ENCODE results near the gene KRT71. TPM values are rescaled to one million over a fixed set of nuclear protein-coding genes. Genes with fewer than 3 reads are reported as not detected.

KRT71 gene
- total RNA-seq, 2 donors from 2014 or later, result not detected

DNA sequence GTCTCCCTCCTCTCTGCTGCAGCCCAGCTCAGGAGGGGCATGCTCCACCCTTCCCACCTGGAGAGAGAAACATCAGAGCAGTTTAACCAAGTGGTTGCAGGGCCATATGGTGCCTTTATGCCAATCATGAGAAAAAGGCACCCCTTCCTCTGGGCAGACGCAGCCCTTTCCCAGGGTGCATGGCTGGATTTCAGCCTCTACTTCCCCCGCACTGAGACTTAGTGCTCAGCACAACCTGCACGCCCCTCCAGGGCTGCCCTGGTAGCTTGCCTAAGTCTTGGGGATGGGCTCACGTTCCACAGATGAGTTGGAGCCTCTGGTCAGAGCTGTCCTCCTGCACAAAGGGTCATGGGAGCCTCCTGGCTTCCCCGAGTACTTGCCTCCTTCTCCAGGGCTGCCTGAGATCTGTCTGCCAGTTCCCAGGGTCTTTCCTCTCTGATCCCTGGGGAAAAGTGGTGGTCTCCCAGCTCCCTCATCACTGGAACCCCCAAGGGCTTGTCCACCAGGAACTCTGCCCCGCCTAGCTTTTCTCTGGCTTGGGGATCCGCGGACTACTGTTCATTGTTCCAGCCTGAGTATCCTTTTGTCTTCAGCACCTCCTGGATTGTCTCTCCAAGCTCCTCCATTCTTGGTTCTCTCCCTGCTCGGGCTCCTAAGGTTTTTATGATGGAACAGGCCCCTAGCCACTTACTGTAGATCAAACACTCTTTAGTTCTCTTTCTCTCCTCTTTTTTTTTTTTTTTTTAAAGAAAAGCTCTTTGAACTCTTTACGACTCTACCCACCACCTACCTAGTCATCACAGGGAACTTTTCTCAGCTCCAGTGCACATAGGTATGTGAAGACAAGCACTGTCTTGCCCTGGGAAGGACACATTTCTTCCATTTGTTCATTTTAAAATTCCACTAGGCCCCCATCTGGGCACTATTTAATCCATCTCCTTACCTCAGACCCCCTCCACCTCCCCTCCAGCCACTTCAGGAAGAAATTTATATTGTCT is 26.8 kb upstream of the KRT71 start:
- Histone ChIP-seq H3K9me3 (ENCODE audit: control insufficient read depth, low read length) (no peaks in the 10 kb centered on the region), H3K27me3 (ENCODE audit: control insufficient read depth, insufficient read depth, low read length, poor library complexity, severe bottlenecking) (no peaks in the 10 kb centered on the region), H3K27ac (ENCODE audit: low read depth, low read length) (no peak overlapping the region), H3K9ac (ENCODE audit: extremely low read depth, low read length, poor library complexity, severe bottlenecking) (no peak overlapping the region), H3K4me3 (ENCODE audit: low read length) (no peak overlapping the region), H3K36me3 (ENCODE audit: control insufficient read depth, insufficient read depth, low read length) (no peaks in the 10 kb centered on the region), H3K4me1 (ENCODE audit: control insufficient read depth, insufficient read depth, low read length) (no peaks in the 10 kb centered on the region)
- 88 to 90% methylated on average over 9 to 10 of the region's 10 CpGs for WGBS, 2 experiments (ENCODE audit: insufficient coverage in 1 of 2, insufficient read length in 1 of 2)
- peaks cover 4% of the 10 kb centered on the region for H3K4me1 Mint-ChIP-seq
- no peak for DNase-seq
- no peaks in the 10 kb centered on the region for H3K36me3 Mint-ChIP-seq (ENCODE audit: low read depth)
- H3K27me3 Mint-ChIP-seq (ENCODE audit: insufficient read depth), result peaks cover 8% of the 10 kb centered on the region
- no peak overlapping the region for H3K4me3 Mint-ChIP-seq
- H3K27ac Mint-ChIP-seq, result no peak overlapping the region
- TF ChIP-seq, protein P1, sequence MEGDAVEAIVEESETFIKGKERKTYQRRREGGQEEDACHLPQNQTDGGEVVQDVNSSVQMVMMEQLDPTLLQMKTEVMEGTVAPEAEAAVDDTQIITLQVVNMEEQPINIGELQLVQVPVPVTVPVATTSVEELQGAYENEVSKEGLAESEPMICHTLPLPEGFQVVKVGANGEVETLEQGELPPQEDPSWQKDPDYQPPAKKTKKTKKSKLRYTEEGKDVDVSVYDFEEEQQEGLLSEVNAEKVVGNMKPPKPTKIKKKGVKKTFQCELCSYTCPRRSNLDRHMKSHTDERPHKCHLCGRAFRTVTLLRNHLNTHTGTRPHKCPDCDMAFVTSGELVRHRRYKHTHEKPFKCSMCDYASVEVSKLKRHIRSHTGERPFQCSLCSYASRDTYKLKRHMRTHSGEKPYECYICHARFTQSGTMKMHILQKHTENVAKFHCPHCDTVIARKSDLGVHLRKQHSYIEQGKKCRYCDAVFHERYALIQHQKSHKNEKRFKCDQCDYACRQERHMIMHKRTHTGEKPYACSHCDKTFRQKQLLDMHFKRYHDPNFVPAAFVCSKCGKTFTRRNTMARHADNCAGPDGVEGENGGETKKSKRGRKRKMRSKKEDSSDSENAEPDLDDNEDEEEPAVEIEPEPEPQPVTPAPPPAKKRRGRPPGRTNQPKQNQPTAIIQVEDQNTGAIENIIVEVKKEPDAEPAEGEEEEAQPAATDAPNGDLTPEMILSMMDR (conservative IDR thresholded peaks at IDR 0.05), result no peak
- no peaks in the 10 kb centered on the region for H3K9me3 Mint-ChIP-seq

DNA sequence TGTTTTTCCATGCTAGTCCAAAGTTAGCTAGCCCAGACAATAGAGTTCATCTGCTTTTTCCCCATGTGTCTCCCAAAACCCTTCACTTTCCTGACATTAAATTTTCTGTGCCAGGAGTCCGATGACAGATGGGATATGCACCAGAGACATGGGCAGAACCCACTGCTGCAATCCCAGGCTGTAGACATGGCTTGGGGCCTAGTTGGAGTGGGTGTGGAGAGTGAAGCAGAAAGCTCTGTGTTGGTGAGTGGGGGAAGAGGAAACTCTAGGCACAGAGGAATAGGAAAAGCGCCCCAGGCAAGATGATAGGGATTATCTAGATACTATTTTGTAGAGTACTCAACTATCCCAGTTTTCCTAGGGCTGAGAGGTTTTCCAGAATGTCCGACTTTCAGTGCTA is 25.5 kb upstream of the KRT71 start:
- Mint-ChIP-seq H3K9me3 (no peaks in the 10 kb centered on the region), H3K4me3 (no peak overlapping the region), H3K27ac (no peak overlapping the region), H3K4me1 (peaks cover 4% of the 10 kb centered on the region), H3K27me3 (ENCODE audit: insufficient read depth) (peaks cover 8% of the 10 kb centered on the region), H3K36me3 (ENCODE audit: low read depth) (no peaks in the 10 kb centered on the region)
- H3K27ac ChIP-seq (ENCODE audit: low read depth, low read length), result no peak overlapping the region
- WGBS, 2 experiments (ENCODE audit: insufficient coverage in 1 of 2, insufficient read length in 1 of 2), result 80 to 88% methylated on average over 2 to 3 of the region's 3 CpGs
- H3K4me3 ChIP-seq (ENCODE audit: low read length), result no peak overlapping the region
- H3K9me3 ChIP-seq (ENCODE audit: control insufficient read depth, low read length), result no peaks in the 10 kb centered on the region
- H3K4me1 ChIP-seq (ENCODE audit: control insufficient read depth, insufficient read depth, low read length), result no peaks in the 10 kb centered on the region
- H3K27me3 ChIP-seq (ENCODE audit: control insufficient read depth, insufficient read depth, low read length, poor library complexity, severe bottlenecking), result no peaks in the 10 kb centered on the region
- TF ChIP-seq, protein P1 (conservative IDR thresholded peaks at IDR 0.05), result no peak
- no peak for DNase-seq
- no peak overlapping the region for H3K9ac ChIP-seq (ENCODE audit: extremely low read depth, low read length, poor library complexity, severe bottlenecking)
- H3K36me3 ChIP-seq (ENCODE audit: control insufficient read depth, insufficient read depth, low read length), result no peaks in the 10 kb centered on the region

DNA sequence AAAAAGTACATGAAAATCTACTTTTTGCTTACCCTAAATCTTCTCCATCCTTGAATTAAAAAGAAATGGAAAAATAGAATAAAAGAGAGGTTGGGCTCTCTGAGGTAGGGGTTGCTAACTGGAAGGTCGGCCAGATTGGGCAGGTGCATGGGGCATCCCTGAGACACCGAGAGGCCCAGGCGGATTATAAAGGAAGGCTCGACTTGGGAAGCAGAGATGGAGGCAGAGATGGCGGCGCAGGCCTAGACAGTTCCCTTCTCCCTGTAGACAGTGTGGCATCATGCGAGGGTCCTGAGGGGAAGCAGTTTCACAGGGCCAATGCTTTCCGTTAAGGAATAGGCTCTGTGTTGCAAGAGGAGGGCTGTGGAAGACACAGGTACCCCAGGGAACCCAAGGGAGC is 24.4 kb upstream of the KRT71 start:
- Mint-ChIP-seq H3K4me3 (no peak overlapping the region), H3K9me3 (no peaks in the 10 kb centered on the region), H3K4me1 (peaks cover 4% of the 10 kb centered on the region), H3K27me3 (ENCODE audit: insufficient read depth) (peaks cover 12% of the 10 kb centered on the region), H3K27ac (no peak overlapping the region), H3K36me3 (ENCODE audit: low read depth) (no peaks in the 10 kb centered on the region)
- no peak for DNase-seq
- no peaks in the 10 kb centered on the region for H3K9me3 ChIP-seq (ENCODE audit: control insufficient read depth, low read length)
- no peak overlapping the region for H3K4me3 ChIP-seq (ENCODE audit: low read length)
- H3K36me3 ChIP-seq (ENCODE audit: control insufficient read depth, insufficient read depth, low read length), result no peaks in the 10 kb centered on the region
- no peaks in the 10 kb centered on the region for H3K4me1 ChIP-seq (ENCODE audit: control insufficient read depth, insufficient read depth, low read length)
- no peaks in the 10 kb centered on the region for H3K27me3 ChIP-seq (ENCODE audit: control insufficient read depth, insufficient read depth, low read length, poor library complexity, severe bottlenecking)
- H3K27ac ChIP-seq (ENCODE audit: low read depth, low read length), result no peak overlapping the region
- TF ChIP-seq, protein P1 (conservative IDR thresholded peaks at IDR 0.05), result no peak
- H3K9ac ChIP-seq (ENCODE audit: extremely low read depth, low read length, poor library complexity, severe bottlenecking), result no peak overlapping the region
- WGBS, 2 experiments (ENCODE audit: insufficient coverage in 1 of 2, insufficient read length in 1 of 2), result 91 to 100% methylated on average over 6 to 8 of the region's 8 CpGs
